Fibroblast of villous mesenchyme (primary cell): ENCODE data around the gene CMIP. TPM values are rescaled to one million over a fixed set of nuclear protein-coding genes. Genes with fewer than 3 reads are reported as not detected.

ENCODE experiments used
- DNase-seq: peaks from one replicate; pipeline ENCODE4 v3.0.0-alpha.2; 2010; ENCODE audit warnings: low read depth
- H3K4me3 ChIP-seq: 2 replicates; pipeline ENCODE4 v1.5.1; 2011; ENCODE audit warnings: low read depth, mild to moderate bottlenecking, low read length
- CTCF ChIP-seq: IDR thresholded peaks from 2 replicates; pipeline ENCODE4 v1.5.1; 2012; ENCODE audit warnings: low read depth, mild to moderate bottlenecking, low read length; ENCODE audit not compliant: insufficient read depth
- total RNA-seq: library from RNA; depleted of rRNA; stranded (reverse); fragments of >200 nt; gene quantifications from 2 replicates; pipeline ENCODE4 v1.2.3, GENCODE V29; 2012

CMIP gene
- total RNA-seq, 1 donor = 7.8 TPM

GRCh38 chr16:81586417-81586816, 141.8 kb downstream of the CMIP start:
- TF ChIP-seq CTCF = no peak
- DNase-seq = peak; percentile 30
- H3K4me3 ChIP-seq = no peak overlapping the region

GRCh38 chr16:81586977-81587625, 142.5 kb downstream of the CMIP start:
- H3K4me3 ChIP-seq = no peak overlapping the region
- no peak for DNase-seq
- TF ChIP-seq CTCF = no peak

- TF ChIP-seq CTCF = no peak
- no peak overlapping the region for H3K4me3 ChIP-seq
- DNase-seq = no peak
Measured at GRCh38 chr16:81587626-81588160, 143.1 kb downstream of the CMIP start.

GRCh38 chr16:81588326-81589081, 143.9 kb downstream of the CMIP start:
- H3K4me3 ChIP-seq = no peak overlapping the region
- no peak for DNase-seq
- no peak for TF ChIP-seq CTCF

GRCh38 chr16:81589975-81590650, 145.5 kb downstream of the CMIP start:
- H3K4me3 ChIP-seq = no peak overlapping the region
- DNase-seq = no peak
- no peak for TF ChIP-seq CTCF

GRCh38 chr16:81590714-81591544, 146.3 kb downstream of the CMIP start:
- no peak for TF ChIP-seq CTCF
- DNase-seq = no peak

More at GRCh38 chr16:81590714-81591544, 146.3 kb downstream of the CMIP start:
- H3K4me3 ChIP-seq = no peak overlapping the region
